ENCODE data around the gene SMIM45.

The SMIM45 gene

DNA sequence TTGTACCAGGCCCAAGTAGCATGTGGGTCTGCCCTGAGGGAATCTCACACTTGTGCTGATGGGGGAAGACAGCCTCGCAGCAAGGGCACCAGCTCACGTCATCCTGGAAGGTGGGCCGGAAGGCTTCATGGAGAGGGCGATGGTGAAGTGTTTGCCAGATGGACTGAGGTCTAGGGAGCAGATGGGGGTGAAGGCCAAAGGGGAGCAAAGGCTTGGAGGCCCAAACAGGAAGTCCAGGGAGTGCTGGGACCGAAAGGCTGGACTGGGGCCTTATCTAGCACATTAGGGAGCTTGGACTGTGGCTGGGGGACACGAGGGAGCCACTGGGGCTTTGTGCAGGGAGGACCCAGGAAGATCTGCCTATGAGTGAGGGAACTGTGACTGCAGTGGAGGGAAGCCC lies 24.1 kb upstream of the SMIM45 start:
- no peaks in the 10 kb centered on the region for H3K9me3 ChIP-seq (ENCODE audit: control insufficient read depth, low read depth, low read length)
- H3K23ac ChIP-seq (ENCODE audit: insufficient read length, low read depth, low read length) = no peak overlapping the region
- H2BK120ac ChIP-seq (ENCODE audit: low read depth, low read length, poor library complexity, severe bottlenecking) = no peak overlapping the region
- no peak for TF ChIP-seq CTCF (conservative IDR thresholded peaks at IDR 0.05)
- H3K27ac Mint-ChIP-seq = peak overlapping the region in 1 of 3 experiments; percentile 24; a peak in 1 of 7 replicates
- H3K36me3 Mint-ChIP-seq (ENCODE audit: insufficient read depth in 1 of 3, low read depth in 3 of 3) = peaks cover 3 to 4% (median 3%) of the 10 kb centered on the region in 3 experiments; a peak in 4 of 7 replicates
- no CpG with 5 or more reads among the region's 6 CpGs for WGBS (ENCODE audit: extremely low coverage, insufficient read length, low lambda C conversion rate)
- no peak overlapping the region for H2AFZ ChIP-seq (ENCODE audit: low read length)
- H3K4me1 Mint-ChIP-seq = peaks cover 20 to 27% of the 10 kb centered on the region in 2 experiments
- no peak overlapping the region for H2AK5ac ChIP-seq (ENCODE audit: insufficient read length, low read length)
- no peak overlapping the region for H2BK20ac ChIP-seq (ENCODE audit: low read depth, low read length, poor library complexity, severe bottlenecking)
- H3K27ac ChIP-seq (ENCODE audit: insufficient read length, low read depth, low read length) = no peak overlapping the region
- H3K27me3 ChIP-seq (ENCODE audit: insufficient read depth, low read length) = peaks cover 11% of the 10 kb centered on the region
- H3K9ac ChIP-seq (ENCODE audit: extremely low read depth, insufficient read length, low read length) = no peak overlapping the region
- H4K91ac ChIP-seq (ENCODE audit: insufficient read length, low read depth, low read length) = no peak overlapping the region
- peaks cover 3% of the 10 kb centered on the region; the same call in 1 of the 2 replicates for H3K4me1 ChIP-seq (ENCODE audit: insufficient read depth, low read length)
- no peak overlapping the region for H3T11ph ChIP-seq (ENCODE audit: low read length)
- H3K27me3 Mint-ChIP-seq (ENCODE audit: low read depth) = peaks cover 64% of the 10 kb centered on the region
- H2BK5ac ChIP-seq (ENCODE audit: insufficient read length, low read length) = no peak overlapping the region
- no peaks in the 10 kb centered on the region for H4K20me1 ChIP-seq (ENCODE audit: control insufficient read depth, insufficient read depth, insufficient read length)
- H3K79me1 ChIP-seq (ENCODE audit: insufficient read depth, low read depth, low read length, poor library complexity, severe bottlenecking) = no peaks in the 10 kb centered on the region
- no peaks in the 10 kb centered on the region for H3K79me2 ChIP-seq (ENCODE audit: insufficient read depth, low read length)
- no peak overlapping the region for H3K18ac ChIP-seq (ENCODE audit: insufficient read length, low read depth, low read length)
- no peak for DNase-seq
- H3K9me3 Mint-ChIP-seq = no peaks in the 10 kb centered on the region
- no peak overlapping the region for H3K4ac ChIP-seq (ENCODE audit: low read depth, low read length)
- H3K4me2 ChIP-seq (ENCODE audit: insufficient read depth, insufficient read length, low read length) = no peak overlapping the region
- no peak overlapping the region for H3K14ac ChIP-seq (ENCODE audit: insufficient read depth, low read length)
- peaks cover 4% of the 10 kb centered on the region for H3K23me2 ChIP-seq (ENCODE audit: insufficient read length, low read depth, low read length, poor library complexity, severe bottlenecking)
- no peak overlapping the region for H4K5ac ChIP-seq (ENCODE audit: insufficient read length, low read depth, low read length)
- H2BK15ac ChIP-seq (ENCODE audit: low read depth, low read length) = no peak overlapping the region
- H3K4me3 Mint-ChIP-seq = peak overlapping the region in 1 of 2 experiments; percentile 67; a peak in 2 of 5 replicates
- H3K56ac ChIP-seq (ENCODE audit: insufficient read length, low read depth, low read length) = no peak overlapping the region
- H2BK12ac ChIP-seq (ENCODE audit: insufficient read length, low read depth, low read length) = no peak overlapping the region
- no peak overlapping the region for H4K8ac ChIP-seq (replicated peaks; ENCODE audit: insufficient read length, low read depth, low read length)
